ENCODE measurements around the gene SLC27A3. TPM values are rescaled to one million over a fixed set of nuclear protein-coding genes. Genes with fewer than 3 reads are reported as not detected.

SLC27A3 gene
- total and polyA plus RNA-seq, 2 donors: 8.4 to 48.5 TPM

DNA sequence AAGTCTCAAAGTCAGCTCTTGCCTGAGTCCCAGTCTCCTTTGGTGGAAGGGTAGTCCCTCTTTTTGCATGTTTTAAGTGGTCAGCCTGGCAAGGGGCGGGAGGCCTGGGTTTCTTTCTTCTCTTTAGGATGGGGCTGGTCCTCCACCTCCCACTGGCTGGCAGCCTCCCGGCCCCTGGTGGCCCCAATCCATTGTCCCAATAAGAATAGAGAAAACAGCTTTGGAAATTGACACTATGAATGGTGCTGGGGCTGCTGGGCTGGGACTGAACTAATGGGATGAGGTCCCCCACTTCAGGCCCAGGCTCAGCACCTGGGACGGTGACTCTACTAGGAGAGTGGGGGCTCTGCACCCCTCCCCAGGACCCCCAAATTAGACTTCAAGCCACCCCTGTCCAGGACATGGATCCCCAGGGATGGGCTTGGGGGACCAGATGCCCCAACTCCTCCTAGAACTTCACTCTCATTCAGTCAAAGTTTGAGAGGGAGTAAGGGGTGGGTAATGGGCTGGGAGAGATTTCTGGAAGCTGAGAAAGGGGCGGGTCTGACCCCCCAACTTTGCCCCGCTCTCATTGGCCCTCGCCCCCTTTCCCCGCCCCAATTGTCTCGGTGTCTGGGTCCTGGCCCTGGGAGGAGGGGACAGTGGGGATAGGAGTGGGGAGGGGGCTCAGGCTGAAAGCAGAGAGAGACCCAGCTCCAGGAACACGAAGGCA is 18.2 kb downstream of the SLC27A3 start:
- H3K27ac ChIP-seq (ENCODE audit: low read depth in 1 of 2, low read length in 1 of 2): no peak overlapping the region
- H3K4me1 ChIP-seq (ENCODE audit: control insufficient read depth in 2 of 2, insufficient read depth in 2 of 2, low read length in 2 of 2): peaks cover 16 to 32% of the 10 kb centered on the region in 2 donors
- no peak overlapping the region for H3K4me3 ChIP-seq (ENCODE audit: low read length in 2 of 2)
- WGBS: 95% methylated on average over 9 of the region's 9 CpGs
- no peaks in the 10 kb centered on the region for H3K9me3 ChIP-seq (ENCODE audit: control insufficient read depth in 2 of 2, insufficient read depth in 1 of 2, low read length in 1 of 2)
- H3K27me3 ChIP-seq (ENCODE audit: control insufficient read depth in 2 of 2, insufficient read depth in 1 of 2, low read length in 1 of 2): no peaks in the 10 kb centered on the region
- no peaks in the 10 kb centered on the region for H3K36me3 ChIP-seq (ENCODE audit: control insufficient read depth in 2 of 2, insufficient read depth in 2 of 2, low read length in 1 of 2)
- DNase-seq (ENCODE audit: low read depth in 6 of 9, low spot score in 9 of 9): no peak

DNA sequence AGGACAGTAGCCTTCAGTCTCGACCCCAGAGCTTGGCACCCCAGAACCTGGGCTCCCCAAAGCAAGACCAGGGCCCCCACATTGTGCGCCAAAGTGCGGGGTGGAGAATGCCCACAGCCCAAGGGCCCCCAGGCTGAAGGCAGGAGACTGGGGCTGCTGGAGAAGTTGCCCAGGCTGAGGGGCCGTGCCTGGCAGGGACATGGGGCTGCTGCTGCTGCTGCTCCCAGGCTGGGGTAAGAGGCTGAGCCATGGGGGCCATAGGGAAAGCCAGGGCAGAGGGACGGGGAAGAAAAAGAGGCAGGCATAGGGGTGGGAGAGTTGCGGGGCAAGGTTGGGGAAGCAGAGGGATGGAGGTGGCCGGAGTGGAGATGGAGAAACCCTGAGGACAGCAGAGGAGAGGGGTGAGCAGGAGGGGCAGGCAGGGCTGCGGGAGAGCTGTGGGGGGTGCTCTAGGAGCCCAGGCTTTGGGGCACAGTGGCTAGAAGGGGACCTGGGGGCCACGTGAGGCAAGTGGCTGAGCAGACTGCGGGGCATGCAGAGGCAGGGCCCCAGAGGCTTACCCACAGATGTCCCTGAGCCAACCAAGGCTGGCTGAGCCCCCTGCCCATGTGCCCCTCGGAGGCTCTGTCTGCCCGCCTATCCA is 18.9 kb downstream of the SLC27A3 start:
- Histone ChIP-seq H3K4me3 (ENCODE audit: low read length in 2 of 2) (no peak overlapping the region), H3K27ac (ENCODE audit: low read depth in 1 of 2, low read length in 1 of 2) (no peak overlapping the region), H3K27me3 (ENCODE audit: control insufficient read depth in 2 of 2, insufficient read depth in 1 of 2, low read length in 1 of 2) (no peaks in the 10 kb centered on the region), H3K9me3 (ENCODE audit: control insufficient read depth in 2 of 2, insufficient read depth in 1 of 2, low read length in 1 of 2) (no peaks in the 10 kb centered on the region), H3K4me1 (ENCODE audit: control insufficient read depth in 2 of 2, insufficient read depth in 2 of 2, low read length in 2 of 2) (peaks cover 16 to 32% of the 10 kb centered on the region in 2 donors), H3K36me3 (ENCODE audit: control insufficient read depth in 2 of 2, insufficient read depth in 2 of 2, low read length in 1 of 2) (no peaks in the 10 kb centered on the region)
- no peak for DNase-seq (ENCODE audit: low read depth in 6 of 9, low spot score in 9 of 9)
- WGBS: 96% methylated on average over 12 of the region's 12 CpGs

DNA sequence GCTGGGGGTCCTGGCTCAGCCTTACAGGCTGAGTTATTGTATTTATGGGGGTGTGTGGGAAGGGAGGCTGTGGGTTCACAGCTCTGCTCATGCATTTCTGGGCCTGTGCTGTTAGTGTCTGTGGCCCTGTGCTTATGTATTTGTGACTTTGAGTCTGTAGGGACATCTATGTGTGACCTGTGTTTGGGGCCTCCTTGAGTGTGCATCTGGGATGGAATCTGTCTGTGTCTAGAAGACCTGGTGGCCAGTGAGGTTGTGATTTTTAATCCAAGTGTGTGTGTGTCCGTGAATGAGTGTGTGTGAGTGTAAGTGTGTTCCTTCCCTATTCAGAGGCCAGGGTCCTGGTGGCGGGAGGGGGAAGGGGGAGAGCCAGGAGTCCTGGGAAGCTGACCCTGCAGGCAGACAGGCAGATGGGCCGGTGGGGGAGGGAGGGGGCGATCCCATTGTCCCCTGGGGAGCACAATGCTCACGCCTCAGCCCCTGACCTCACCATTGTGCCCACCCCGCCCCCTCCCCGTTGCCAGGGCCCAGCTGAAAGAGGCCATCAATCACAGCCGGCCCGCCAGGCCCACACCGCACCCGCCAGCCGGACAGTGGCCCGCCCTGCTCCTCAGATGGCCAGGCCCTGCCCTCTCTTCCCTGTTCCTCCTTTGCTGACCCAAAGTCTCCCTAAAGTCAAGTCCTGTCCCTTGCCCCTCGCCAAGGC is 19.6 kb downstream of the SLC27A3 start:
- Histone ChIP-seq H3K9me3 (ENCODE audit: control insufficient read depth in 2 of 2, insufficient read depth in 1 of 2, low read length in 1 of 2) (no peaks in the 10 kb centered on the region), H3K27ac (ENCODE audit: low read depth in 1 of 2, low read length in 1 of 2) (no peak overlapping the region), H3K4me3 (ENCODE audit: low read length in 2 of 2) (no peak overlapping the region), H3K36me3 (ENCODE audit: control insufficient read depth in 2 of 2, insufficient read depth in 2 of 2, low read length in 1 of 2) (peaks cover 0 to under 1% of the 10 kb centered on the region in 2 donors), H3K27me3 (ENCODE audit: control insufficient read depth in 2 of 2, insufficient read depth in 1 of 2, low read length in 1 of 2) (no peaks in the 10 kb centered on the region), H3K4me1 (ENCODE audit: control insufficient read depth in 2 of 2, insufficient read depth in 2 of 2, low read length in 2 of 2) (peaks cover 9 to 25% of the 10 kb centered on the region in 2 donors)
- DNase-seq (ENCODE audit: low read depth in 6 of 9, low spot score in 9 of 9): no peak
- WGBS: 94% methylated on average over 14 of the region's 14 CpGs

DNA sequence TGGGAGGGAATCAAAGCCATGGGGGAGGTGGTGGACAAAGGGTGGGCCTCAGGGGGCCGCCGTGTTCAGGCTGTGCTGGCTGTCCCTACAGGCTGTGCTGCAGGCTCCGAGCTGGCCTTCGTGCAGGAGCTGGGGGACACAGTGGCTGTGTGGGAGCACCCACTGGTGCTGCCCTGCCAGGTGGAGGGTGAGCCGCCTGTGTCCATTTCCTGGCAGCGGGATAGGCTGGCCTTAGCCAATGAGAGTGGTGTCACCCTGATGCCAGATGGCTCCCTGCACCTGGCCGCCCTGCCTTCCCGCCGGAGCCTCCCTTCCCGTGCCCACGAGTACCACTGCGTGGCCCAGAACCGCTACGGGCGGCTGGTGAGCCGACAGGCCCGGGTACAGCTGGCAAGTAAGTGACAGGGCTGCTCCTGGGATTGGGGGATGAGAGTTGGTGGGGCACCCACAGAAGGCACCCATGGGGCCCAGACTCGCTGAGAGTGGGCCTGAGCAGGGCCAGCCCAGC is 20.2 kb downstream of the SLC27A3 start:
- WGBS: 91% methylated on average over 18 of the region's 18 CpGs
- no peak overlapping the region for H3K27ac ChIP-seq (ENCODE audit: low read depth in 1 of 2, low read length in 1 of 2)
- no peaks in the 10 kb centered on the region for H3K9me3 ChIP-seq (ENCODE audit: control insufficient read depth in 2 of 2, insufficient read depth in 1 of 2, low read length in 1 of 2)
- no peaks in the 10 kb centered on the region for H3K27me3 ChIP-seq (ENCODE audit: control insufficient read depth in 2 of 2, insufficient read depth in 1 of 2, low read length in 1 of 2)
- peaks cover 0 to 3% of the 10 kb centered on the region in 2 donors for H3K36me3 ChIP-seq (ENCODE audit: control insufficient read depth in 2 of 2, insufficient read depth in 2 of 2, low read length in 1 of 2)
- peaks cover 6 to 19% of the 10 kb centered on the region in 2 donors for H3K4me1 ChIP-seq (ENCODE audit: control insufficient read depth in 2 of 2, insufficient read depth in 2 of 2, low read length in 2 of 2)
- H3K4me3 ChIP-seq (ENCODE audit: low read length in 2 of 2): no peak overlapping the region
- DNase-seq (ENCODE audit: low read depth in 6 of 9, low spot score in 9 of 9): no peak

DNA sequence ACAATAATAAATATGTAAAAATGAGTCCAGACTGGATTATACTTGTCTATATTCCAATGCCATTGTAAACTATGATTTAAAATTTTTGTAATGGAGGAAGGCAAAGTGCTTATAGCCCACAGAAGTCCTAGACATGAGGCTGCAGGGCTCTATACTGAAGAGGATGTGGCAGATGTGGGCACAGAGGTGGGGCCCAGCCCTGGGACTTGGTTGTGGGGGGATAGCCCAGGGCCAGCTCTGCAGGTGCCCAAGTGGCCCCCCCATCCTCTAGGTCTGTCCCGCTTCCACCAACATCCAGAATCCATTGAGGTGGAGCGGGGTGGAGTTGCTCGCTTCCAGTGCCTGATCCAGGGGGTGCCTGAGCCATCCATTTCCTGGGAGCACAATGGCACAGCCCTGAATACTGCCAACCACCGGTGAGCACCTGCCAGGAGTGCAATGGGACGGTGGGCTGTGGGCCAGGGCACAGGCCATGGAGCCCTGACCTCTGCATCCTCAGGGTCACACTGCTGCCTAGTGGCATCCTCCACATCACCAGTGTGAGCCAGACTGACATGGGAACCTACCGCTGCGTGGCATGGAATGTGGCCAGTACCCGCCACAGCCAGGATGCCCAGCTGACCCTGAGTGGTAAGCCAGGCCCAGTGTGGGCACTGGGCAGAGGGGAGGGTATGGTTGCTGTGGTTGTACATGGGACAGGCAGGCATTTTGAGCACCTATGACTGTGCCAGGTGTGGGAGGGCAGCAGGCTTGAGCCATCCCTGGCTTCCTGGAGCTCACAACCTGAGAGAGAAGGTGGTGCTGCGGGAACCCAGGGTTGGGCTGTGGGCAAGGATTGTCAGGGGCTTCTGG is 21.0 kb downstream of the SLC27A3 start:
- Histone ChIP-seq H3K4me1 (ENCODE audit: control insufficient read depth in 2 of 2, insufficient read depth in 2 of 2, low read length in 2 of 2) (peaks cover 0 to 13% of the 10 kb centered on the region in 2 donors), H3K9me3 (ENCODE audit: control insufficient read depth in 2 of 2, insufficient read depth in 1 of 2, low read length in 1 of 2) (no peaks in the 10 kb centered on the region), H3K4me3 (ENCODE audit: low read length in 2 of 2) (no peak overlapping the region), H3K36me3 (ENCODE audit: control insufficient read depth in 2 of 2, insufficient read depth in 2 of 2, low read length in 1 of 2) (peaks cover 0 to 3% of the 10 kb centered on the region in 2 donors), H3K27me3 (ENCODE audit: control insufficient read depth in 2 of 2, insufficient read depth in 1 of 2, low read length in 1 of 2) (no peaks in the 10 kb centered on the region), H3K27ac (ENCODE audit: low read depth in 1 of 2, low read length in 1 of 2) (no peak overlapping the region)
- peak in 1 of 9 donors; percentile 24 for DNase-seq (ENCODE audit: low read depth in 6 of 9, low spot score in 9 of 9)
- WGBS: 95% methylated on average over 9 of the region's 9 CpGs

DNA sequence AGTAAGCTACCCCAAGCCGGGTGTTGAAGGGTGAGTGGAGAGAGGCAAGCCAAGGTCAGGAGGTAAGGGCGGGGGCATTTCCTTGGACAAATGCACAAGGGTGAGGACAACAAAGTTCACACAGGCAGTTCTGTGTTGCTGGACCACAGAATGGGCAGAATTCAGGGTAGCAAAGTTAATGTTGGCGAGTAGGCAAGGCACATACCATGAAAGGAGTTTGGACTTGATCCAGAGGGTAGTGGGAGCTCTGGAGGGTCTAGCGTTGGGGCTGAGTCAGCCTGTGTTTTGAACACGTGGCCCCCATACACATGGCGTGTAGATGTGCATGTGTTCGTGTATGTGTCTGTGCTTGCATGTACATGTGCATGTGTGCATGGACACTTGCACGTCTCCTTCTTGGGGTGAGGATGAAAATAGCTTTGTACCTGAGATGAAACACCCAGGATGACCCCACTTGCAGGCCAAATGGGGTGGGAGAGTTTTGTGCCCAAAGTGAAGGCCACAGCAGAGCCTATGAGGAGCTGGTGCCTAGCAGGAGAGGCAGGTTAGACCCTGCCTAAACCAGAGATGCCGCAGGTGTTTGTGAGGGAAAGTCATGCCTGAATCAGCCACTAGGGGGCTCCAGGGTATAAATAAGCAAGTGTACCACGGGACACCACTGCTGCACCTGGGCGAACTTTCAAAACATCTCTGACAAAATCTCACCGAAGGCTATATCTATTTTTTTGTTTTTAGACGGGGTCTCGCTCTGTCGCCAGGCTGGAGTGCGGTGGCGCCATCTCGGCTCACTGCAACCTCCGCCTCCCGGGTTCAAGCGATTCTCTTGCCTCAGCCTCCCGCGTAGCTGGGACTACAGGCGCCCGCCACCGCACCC is 21.8 kb downstream of the SLC27A3 start:
- 72% methylated on average over 26 of the region's 26 CpGs for WGBS
- Histone ChIP-seq H3K36me3 (ENCODE audit: control insufficient read depth in 2 of 2, insufficient read depth in 2 of 2, low read length in 1 of 2) (peaks cover 5 to 9% of the 10 kb centered on the region in 2 donors), H3K9me3 (ENCODE audit: control insufficient read depth in 2 of 2, insufficient read depth in 1 of 2, low read length in 1 of 2) (no peaks in the 10 kb centered on the region), H3K4me3 (ENCODE audit: low read length in 2 of 2) (no peak overlapping the region), H3K27me3 (ENCODE audit: control insufficient read depth in 2 of 2, insufficient read depth in 1 of 2, low read length in 1 of 2) (no peaks in the 10 kb centered on the region), H3K4me1 (ENCODE audit: control insufficient read depth in 2 of 2, insufficient read depth in 2 of 2, low read length in 2 of 2) (peaks cover 0 to 6% of the 10 kb centered on the region in 2 donors), H3K27ac (ENCODE audit: low read depth in 1 of 2, low read length in 1 of 2) (no peak overlapping the region)
- peak; percentile 53 to 91 (median 81) for DNase-seq (ENCODE audit: low read depth in 6 of 9, low spot score in 9 of 9)

DNA sequence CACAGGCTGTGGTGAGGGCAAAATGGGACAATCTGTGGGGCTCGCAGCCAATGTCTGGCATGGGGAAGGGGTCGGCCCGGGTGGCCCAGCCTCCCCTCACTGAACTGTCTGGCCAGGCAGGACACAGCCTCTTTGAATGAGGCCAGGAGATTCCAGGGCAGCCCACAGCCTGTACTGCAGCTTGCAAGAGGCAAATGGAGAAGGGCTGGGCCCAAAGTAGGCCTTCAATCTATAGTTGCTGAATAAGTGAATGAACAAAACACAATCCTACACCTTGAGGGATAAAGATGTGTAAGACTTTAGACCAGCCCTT is 23.2 kb downstream of the SLC27A3 start:
- 95% methylated on average over 3 of the region's 3 CpGs for WGBS
- Histone ChIP-seq H3K36me3 (ENCODE audit: control insufficient read depth in 2 of 2, insufficient read depth in 2 of 2, low read length in 1 of 2) (peaks cover 5 to 12% of the 10 kb centered on the region in 2 donors), H3K4me3 (ENCODE audit: low read length in 2 of 2) (no peak overlapping the region), H3K4me1 (ENCODE audit: control insufficient read depth in 2 of 2, insufficient read depth in 2 of 2, low read length in 2 of 2) (peaks cover 0 to 6% of the 10 kb centered on the region in 2 donors), H3K27me3 (ENCODE audit: control insufficient read depth in 2 of 2, insufficient read depth in 1 of 2, low read length in 1 of 2) (no peaks in the 10 kb centered on the region), H3K27ac (ENCODE audit: low read depth in 1 of 2, low read length in 1 of 2) (no peak overlapping the region), H3K9me3 (ENCODE audit: control insufficient read depth in 2 of 2, insufficient read depth in 1 of 2, low read length in 1 of 2) (no peaks in the 10 kb centered on the region)
- no peak for DNase-seq (ENCODE audit: low read depth in 6 of 9, low spot score in 9 of 9)

DNA sequence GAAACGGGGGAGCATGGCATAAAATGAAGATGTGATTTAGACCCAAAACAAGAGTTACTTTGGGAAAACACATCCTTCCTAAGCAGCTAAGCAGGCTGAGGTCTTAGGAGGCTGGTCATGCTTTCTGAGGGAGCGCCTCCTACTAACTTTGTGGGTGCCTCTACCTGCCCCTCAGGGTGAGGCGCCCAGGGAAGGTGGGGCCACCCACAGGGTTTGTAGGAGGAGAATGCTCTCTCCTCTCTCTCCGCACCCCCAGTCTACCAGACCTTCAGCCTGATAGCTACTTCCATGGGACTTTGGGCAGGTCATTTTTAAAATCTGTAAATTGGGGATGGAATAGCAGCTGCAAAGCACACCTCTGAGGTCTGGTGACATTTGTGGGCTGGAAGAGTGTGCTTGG is 23.8 kb downstream of the SLC27A3 start:
- WGBS: 96% methylated on average over 4 of the region's 4 CpGs
- Histone ChIP-seq H3K27me3 (ENCODE audit: control insufficient read depth in 2 of 2, insufficient read depth in 1 of 2, low read length in 1 of 2) (no peaks in the 10 kb centered on the region), H3K9me3 (ENCODE audit: control insufficient read depth in 2 of 2, insufficient read depth in 1 of 2, low read length in 1 of 2) (no peaks in the 10 kb centered on the region)

More for the DNA sequence above, 23.8 kb downstream of the SLC27A3 start:
- Histone ChIP-seq H3K4me3 (ENCODE audit: low read length in 2 of 2) (no peak overlapping the region), H3K27ac (ENCODE audit: low read depth in 1 of 2, low read length in 1 of 2) (no peak overlapping the region), H3K36me3 (ENCODE audit: control insufficient read depth in 2 of 2, insufficient read depth in 2 of 2, low read length in 1 of 2) (peaks cover 8 to 12% of the 10 kb centered on the region in 2 donors), H3K4me1 (ENCODE audit: control insufficient read depth in 2 of 2, insufficient read depth in 2 of 2, low read length in 2 of 2) (peaks cover 0 to 6% of the 10 kb centered on the region in 2 donors)
- DNase-seq (ENCODE audit: low read depth in 6 of 9, low spot score in 9 of 9): no peak
